ENCODE data around the gene TCERG1L. TPM values are rescaled to one million over a fixed set of nuclear protein-coding genes. Genes with fewer than 3 reads are reported as not detected.

Gene TCERG1L
- total RNA-seq, 1 donor from 2014 or later = 2.7 TPM

- Mint-ChIP-seq H3K36me3 (no peaks in the 10 kb centered on the region), H3K4me3 (no peak overlapping the region), H3K27me3 (no peaks in the 10 kb centered on the region), H3K9me3 (no peaks in the 10 kb centered on the region), H3K27ac (no peak overlapping the region), H3K4me1 (ENCODE audit: unreplicated experiment) (no peaks in the 10 kb centered on the region)
- TF ChIP-seq CTCF (conservative IDR thresholded peaks at IDR 0.05) = no peak
- DNase-seq (ENCODE audit: extremely low spot score, unreplicated experiment) = no peak
Observed at GRCh38 chr10:131074682-131075081, 236.8 kb downstream of the TCERG1L start.

GRCh38 chr10:131073469-131074035, 238.0 kb downstream of the TCERG1L start:
- H3K4me3 Mint-ChIP-seq = no peak overlapping the region
- no peak for TF ChIP-seq CTCF (conservative IDR thresholded peaks at IDR 0.05)
- H3K9me3 Mint-ChIP-seq = no peaks in the 10 kb centered on the region
- no peaks in the 10 kb centered on the region for H3K4me1 Mint-ChIP-seq (ENCODE audit: unreplicated experiment)
- no peak for DNase-seq (ENCODE audit: extremely low spot score, unreplicated experiment)
- H3K36me3 Mint-ChIP-seq = no peaks in the 10 kb centered on the region
- no peaks in the 10 kb centered on the region for H3K27me3 Mint-ChIP-seq
- H3K27ac Mint-ChIP-seq = no peak overlapping the region

- Mint-ChIP-seq H3K36me3 (no peaks in the 10 kb centered on the region), H3K27ac (no peak overlapping the region), H3K4me1 (ENCODE audit: unreplicated experiment) (no peaks in the 10 kb centered on the region), H3K9me3 (no peaks in the 10 kb centered on the region), H3K4me3 (no peak overlapping the region), H3K27me3 (no peaks in the 10 kb centered on the region)
- TF ChIP-seq CTCF (conservative IDR thresholded peaks at IDR 0.05) = no peak
- DNase-seq (ENCODE audit: extremely low spot score, unreplicated experiment) = no peak
Observed at GRCh38 chr10:131072651-131073468, 238.7 kb downstream of the TCERG1L start.

- Mint-ChIP-seq H3K4me3 (no peak overlapping the region), H3K36me3 (no peaks in the 10 kb centered on the region), H3K9me3 (no peaks in the 10 kb centered on the region), H3K4me1 (ENCODE audit: unreplicated experiment) (no peaks in the 10 kb centered on the region), H3K27ac (no peak overlapping the region), H3K27me3 (no peaks in the 10 kb centered on the region)
- no peak for TF ChIP-seq CTCF (conservative IDR thresholded peaks at IDR 0.05)
- no peak for DNase-seq (ENCODE audit: extremely low spot score, unreplicated experiment)
Observed at GRCh38 chr10:131071721-131072120, 239.8 kb downstream of the TCERG1L start.

GRCh38 chr10:131070856-131071255, 240.7 kb downstream of the TCERG1L start:
- Mint-ChIP-seq H3K27me3 (no peaks in the 10 kb centered on the region), H3K9me3 (no peaks in the 10 kb centered on the region), H3K27ac (no peak overlapping the region), H3K36me3 (no peaks in the 10 kb centered on the region), H3K4me3 (no peak overlapping the region), H3K4me1 (ENCODE audit: unreplicated experiment) (no peaks in the 10 kb centered on the region)
- no peak for DNase-seq (ENCODE audit: extremely low spot score, unreplicated experiment)
- TF ChIP-seq CTCF (conservative IDR thresholded peaks at IDR 0.05) = no peak

All from type B pancreatic cell (in vitro differentiated cells).